ENCODE results near the gene FOXO3B.
A peak's percentile ranks its signal among the peaks of the same experiment; 100 is the strongest.
"Not testable (repeated sequence)": the region's sequence is repeated elsewhere in the genome, so short reads cannot be mapped to it uniquely, and the experiment has no call there.

FOXO3B gene

GRCh38 chr17:18681767-18682571 is at the start of gene FOXO3B:
Gene FOXO3B (minus strand): TSS chr17:18682314. CDS start chr17:18681651, 663 bp downstream.
- TF ChIP-seq CTCF (IDR thresholded peaks at IDR 0.05): not testable (repeated sequence)

GRCh38 chr17:18712354-18712999 is 30.4 kb upstream of the FOXO3B start:
- peak; percentile 37; the same call in 1 of the 2 replicates for TF ChIP-seq CTCF (IDR thresholded peaks at IDR 0.05)

- TF ChIP-seq CTCF (IDR thresholded peaks at IDR 0.05): not testable (repeated sequence)
Measured at GRCh38 chr17:18644291-18644690, 37.8 kb downstream of the FOXO3B start, which contains the start of gene TBC1D28. Gene TBC1D28 (minus strand): TSS chr17:18644391. CDS start chr17:18641352, 3,039 bp downstream.
